HG03139 (cell line): ENCODE data around the gene CS.

Experiments used
- ATAC-seq: cut with Tn5 transposase; IDR thresholded peaks from one replicate; pipeline ENCODE4 v1.9.1; 2021; ENCODE audit not compliant: unreplicated experiment

The CS gene

DNA sequence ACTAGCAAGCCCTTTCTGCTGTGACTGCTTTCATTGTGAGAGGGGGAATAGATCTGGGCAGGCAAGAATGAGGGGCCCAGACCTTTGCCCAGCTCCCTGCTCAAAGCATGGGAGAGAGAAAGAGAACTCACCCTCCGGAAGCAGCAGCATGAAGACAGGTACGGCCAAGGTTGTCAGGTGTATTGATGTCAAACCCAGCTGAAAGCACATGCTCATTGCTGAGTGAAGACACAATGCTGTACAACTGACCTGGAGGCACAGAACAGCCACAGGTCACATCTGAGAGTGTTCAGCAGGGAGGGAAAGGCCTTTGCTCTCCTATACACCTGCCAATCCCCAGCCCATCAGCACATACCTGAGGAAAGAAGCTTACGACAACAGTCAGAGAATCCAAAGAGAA, 47.5 kb downstream of the CS start:
- no peak for ATAC-seq

DNA sequence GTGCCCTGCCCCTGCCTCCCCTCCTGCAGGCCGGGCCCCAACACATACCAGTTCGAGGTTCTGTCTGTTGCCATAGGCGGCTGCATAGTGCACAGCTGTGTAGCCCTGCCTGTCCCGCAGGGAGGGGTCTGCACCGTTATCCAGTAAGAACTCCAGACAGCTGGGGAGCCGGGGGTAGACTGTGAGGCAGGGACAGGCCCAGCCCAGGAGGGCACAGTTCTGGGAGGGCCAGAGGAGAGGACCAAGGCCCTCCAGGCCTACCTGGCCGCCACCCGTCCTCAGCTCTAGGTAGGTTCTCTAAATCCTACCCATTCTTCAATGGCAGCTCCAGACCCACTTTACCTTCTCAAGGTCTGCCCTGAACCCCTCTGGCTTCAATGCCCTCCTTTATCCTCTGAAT, 51.4 kb downstream of the CS start:
- ATAC-seq: no peak

GRCh38 chr12:56247923-56248322, 52.2 kb downstream of the CS start:
- no peak for ATAC-seq

GRCh38 chr12:56244494-56244893, 55.6 kb downstream of the CS start:
- ATAC-seq: no peak

- no peak for ATAC-seq
These were observed 56.4 kb downstream of the CS start for GRCh38 chr12:56243731-56244181.

- no peak for ATAC-seq
These were observed 57.1 kb downstream of the CS start for GRCh38 chr12:56242986-56243385.

GRCh38 chr12:56241424-56242303, 58.5 kb downstream of the CS start:
- no peak for ATAC-seq

GRCh38 chr12:56237552-56237951, 62.6 kb downstream of the CS start:
- no peak for ATAC-seq

- no peak for ATAC-seq
These were observed 63.1 kb downstream of the CS start for GRCh38 chr12:56236985-56237384.

GRCh38 chr12:56236091-56236490, 64.0 kb downstream of the CS start:
- ATAC-seq: no peak

DNA sequence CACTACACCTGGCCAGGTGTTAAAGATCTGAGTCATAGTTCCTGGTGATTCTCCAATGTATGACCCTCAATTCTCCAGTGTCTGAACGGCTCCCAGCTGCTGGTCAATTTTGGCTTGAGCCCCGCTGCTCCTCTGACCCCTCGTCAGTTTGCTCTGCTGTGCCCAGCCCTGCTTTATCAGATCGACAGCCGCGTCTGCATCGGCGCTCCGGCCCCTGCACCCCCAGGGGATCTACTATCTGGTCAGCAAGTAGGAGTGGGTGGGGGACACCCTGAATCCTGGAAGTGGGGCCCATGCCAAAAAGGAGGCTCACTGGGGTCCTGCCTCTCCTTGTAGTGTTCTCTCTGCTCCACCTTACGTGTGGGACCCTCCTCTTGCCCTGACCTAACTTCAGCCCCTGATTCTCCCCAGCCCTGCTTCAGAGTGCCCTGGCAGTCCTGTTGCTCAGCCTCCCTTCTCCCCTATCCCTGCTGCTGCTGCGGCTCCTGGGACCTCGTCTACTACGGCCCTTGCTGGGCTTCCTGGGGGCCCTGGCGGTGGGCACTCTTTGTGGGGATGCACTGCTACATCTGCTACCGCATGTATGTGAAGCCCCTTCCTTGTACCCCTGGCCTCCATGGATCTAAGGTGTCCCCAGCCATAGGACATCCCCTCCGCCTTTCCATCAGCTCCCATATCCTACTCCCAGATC, 65.2 kb downstream of the CS start:
- ATAC-seq: no peak

DNA sequence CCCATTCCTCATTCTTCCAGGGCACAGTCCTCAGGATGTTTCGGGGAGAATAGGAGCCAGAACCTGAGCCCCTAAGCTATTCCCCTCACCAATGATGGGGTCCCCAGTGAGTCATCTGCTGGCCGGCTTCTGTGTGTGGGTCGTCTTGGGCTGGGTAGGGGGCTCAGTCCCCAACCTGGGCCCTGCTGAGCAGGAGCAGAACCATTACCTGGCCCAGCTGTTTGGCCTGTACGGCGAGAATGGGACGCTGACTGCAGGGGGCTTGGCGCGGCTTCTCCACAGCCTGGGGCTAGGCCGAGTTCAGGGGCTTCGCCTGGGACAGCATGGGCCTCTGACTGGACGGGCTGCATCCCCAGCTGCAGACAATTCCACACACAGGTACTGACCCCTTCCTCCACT, 68.9 kb downstream of the CS start:
- ATAC-seq: no peak

GRCh38 chr12:56230432-56231183, 69.5 kb downstream of the CS start:
- ATAC-seq: no peak

GRCh38 chr12:56229916-56230431, 70.2 kb downstream of the CS start, which contains the start of gene SLC39A5:
SLC39A5 (plus strand) TSS chr12:56230051; CDS start chr12:56231275, 1,224 bp downstream.
- no peak for ATAC-seq

DNA sequence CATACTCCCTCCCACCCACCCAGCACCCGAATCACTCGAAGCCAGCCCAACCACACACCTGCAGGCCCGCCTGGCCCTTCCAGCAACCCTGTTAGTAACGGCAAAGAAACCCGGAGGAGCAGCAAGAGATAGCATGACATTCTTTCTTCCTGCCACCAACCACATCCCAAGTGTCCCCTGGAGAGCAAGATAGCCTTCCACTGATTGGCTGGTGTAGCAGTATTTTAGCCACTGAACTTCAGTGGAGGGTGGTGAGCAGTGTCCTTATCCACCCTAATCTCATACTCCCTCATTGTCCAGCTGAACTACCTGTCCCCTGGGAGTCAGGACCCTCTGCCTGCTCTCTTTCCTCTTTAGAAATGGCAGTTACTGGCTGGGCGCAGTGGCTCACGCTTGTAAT, 71.0 kb downstream of the CS start:
- ATAC-seq: no peak

DNA sequence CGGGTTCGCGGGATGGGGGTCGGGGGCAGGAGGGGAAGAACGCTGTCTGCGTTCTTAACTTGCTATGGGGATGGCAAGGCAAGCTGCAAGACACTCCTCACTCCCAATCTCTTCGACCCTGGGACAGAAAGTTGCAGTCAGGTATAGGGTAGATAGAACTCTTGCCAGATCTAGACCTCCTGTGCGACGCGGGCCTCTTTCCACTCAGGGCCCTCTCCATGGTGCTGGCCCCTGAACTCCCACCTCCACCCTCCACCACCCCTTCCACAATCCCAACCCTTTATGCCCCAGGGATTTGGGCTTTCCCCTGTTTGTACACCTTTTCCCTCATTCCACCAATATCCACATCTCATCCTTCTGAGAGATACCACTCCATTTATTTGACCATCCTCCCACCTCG, 75.2 kb downstream of the CS start:
- no peak for ATAC-seq

- ATAC-seq: peak; percentile 62
These were observed 75.9 kb downstream of the CS start, which contains the start of gene NABP2 for GRCh38 chr12:56224102-56224701. NABP2 (plus strand) TSS chr12:56224342; CDS start chr12:56224857, 515 bp downstream.

- ATAC-seq: no peak
These were observed 76.5 kb downstream of the CS start for GRCh38 chr12:56223571-56224101.

GRCh38 chr12:56222531-56222895, 77.6 kb downstream of the CS start:
- ATAC-seq: no peak

DNA sequence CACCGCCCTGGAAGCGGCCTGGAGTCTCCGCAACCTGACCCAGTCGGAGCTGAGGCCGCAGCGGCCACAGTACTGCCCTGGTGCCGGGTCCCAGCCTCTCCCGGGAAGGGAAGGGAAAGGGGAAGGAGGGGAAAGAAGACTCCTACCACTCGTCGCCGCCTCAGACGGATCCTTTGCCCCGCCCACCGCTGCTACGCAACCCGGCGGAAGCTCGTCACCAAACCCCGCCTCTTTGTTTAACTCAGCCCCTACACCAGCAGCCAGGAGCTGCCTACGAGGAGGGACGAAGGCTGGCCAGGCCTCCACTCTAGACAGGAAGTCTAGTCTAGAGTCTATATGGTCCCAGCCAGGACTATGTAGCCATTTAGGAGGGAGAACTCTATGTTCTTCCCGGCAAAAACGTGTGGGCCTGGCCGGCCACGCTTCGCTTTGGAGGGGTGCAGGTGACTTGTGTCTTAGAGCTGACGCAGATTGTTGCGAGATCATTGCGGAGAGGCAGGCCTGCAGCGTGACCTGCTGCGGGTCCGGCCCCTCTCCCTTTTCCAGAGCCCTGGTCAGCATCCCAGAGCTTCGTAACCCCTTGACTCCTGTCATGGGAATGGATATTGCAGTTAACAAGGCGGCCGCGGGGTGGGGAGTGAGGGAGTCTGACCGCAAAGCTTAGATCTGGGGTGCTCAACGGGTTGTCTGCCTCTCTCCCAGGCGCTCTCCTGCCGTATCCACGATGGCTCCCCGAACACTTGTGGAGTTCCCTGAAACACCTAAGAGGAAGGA, 78.2 kb downstream of the CS start, which contains the start of gene RNF41:
RNF41 (minus strand) TSS at position 166 of the 774 bp plus-strand sequence. CDS start 7,875 bp downstream, outside the sequence.
- peak; percentile 69 for ATAC-seq
